Gastroesophageal sphincter (tissue), 4 donors: ENCODE data around the gene PSTPIP1. TPM values are rescaled to one million over a fixed set of nuclear protein-coding genes. Genes with fewer than 3 reads are reported as not detected.
A peak's percentile ranks its signal among the peaks of the same experiment; 100 is the strongest.

ENCODE experiments used
- ATAC-seq: fragments of 150-250 bp; one replicate; pipeline ENCODE4 v1.9.1; 2016; ENCODE audit warnings: mild to moderate bottlenecking, moderate library complexity
- H3K27ac ChIP-seq, 4 donors: fragments of 200-600 bp; sonication (generic) in 3 of 4; 1 replicate in 3 of 4; 2 replicates in 1 of 4; pipeline ENCODE4 v1.5.1; 2016 to 2019
- H3K27me3 ChIP-seq: fragments of 200-600 bp; sonication (generic); one replicate; pipeline ENCODE4 v1.5.1; 2019
- H3K36me3 ChIP-seq, 2 donors: fragments of 200-600 bp; sonication (generic); one replicate each; pipeline ENCODE4 v1.5.1; 2019; ENCODE audit warnings: control low read depth in 1 of 2
- H3K4me1 ChIP-seq, 3 donors: fragments of 200-600 bp; sonication (generic); 1 replicate in 2 of 3; 2 replicates in 1 of 3; pipeline ENCODE4 v1.5.1; 2016 to 2019; ENCODE audit warnings: control low read depth in 2 of 3
- H3K4me3 ChIP-seq, 2 donors: fragments of 200-600 bp; sonication (generic); one replicate each; pipeline ENCODE4 v1.5.1; 2019; ENCODE audit warnings: mild to moderate bottlenecking in 1 of 2, moderate library complexity in 1 of 2
- H3K9me3 ChIP-seq, 3 donors: fragments of 200-600 bp; sonication (generic); one replicate each; pipeline ENCODE4 v1.5.1; 2017 to 2019; ENCODE audit warnings: control low read depth in 2 of 3
- CTCF ChIP-seq, 4 experiments: fragments of 200-600 bp in 2 of 4; fragments of 450-650 bp in 2 of 4; sonication (generic) in 1 of 4; IDR thresholded peaks; one replicate each; pipeline ENCODE4 v1.5.1; 2017 to 2019; ENCODE audit warnings: antibody characterized with exemption in 4 of 4, mild to moderate bottlenecking in 2 of 4, moderate library complexity in 2 of 4
- EP300 ChIP-seq: sonication (generic); formaldehyde crosslinking; IDR thresholded peaks from one replicate; pipeline ENCODE4 v1.6.1; 2017; ENCODE audit warnings: antibody characterized with exemption, mild to moderate bottlenecking
- POLR2A ChIP-seq, 2 donors: fragments of 450-650 bp; IDR thresholded peaks; one replicate each; pipeline ENCODE4 v1.6.1; 2017; ENCODE audit warnings: antibody characterized with exemption in 2 of 2, mild to moderate bottlenecking in 2 of 2, moderate library complexity in 1 of 2
- POLR2AphosphoS5 ChIP-seq: sonication (generic); formaldehyde crosslinking; IDR thresholded peaks from one replicate; pipeline ENCODE4 v1.6.1; 2017; ENCODE audit warnings: antibody characterized with exemption
- WGBS, 2 donors: methylation state at CpG; one replicate each; pipeline ENCODE4 v1.1.5; 2018; ENCODE audit warnings: low coverage in 1 of 2; 5-methylcytosine and 5-hydroxymethylcytosine counted together
- total RNA-seq, 4 donors: library from RNA; depleted of rRNA; stranded (reverse); fragments of >200 nt; gene quantifications; one replicate each; pipeline ENCODE4 v1.1.0, GENCODE V29; 2016

Gene PSTPIP1
- total RNA-seq, 4 donors from 2014 or later, result 7.1 to 18.2 (median 9.0) TPM

GRCh38 chr15:77068633-77069032, 73.7 kb downstream of the PSTPIP1 start:
- Histone ChIP-seq H3K27ac (no peak overlapping the region), H3K36me3 (no peaks in the 10 kb centered on the region), H3K4me1 (peaks cover 3 to 60% (median 5%) of the 10 kb centered on the region in 3 donors), H3K27me3 (no peaks in the 10 kb centered on the region), H3K4me3 (no peak overlapping the region), H3K9me3 (no peaks in the 10 kb centered on the region)
- ATAC-seq, result no peak
- TF ChIP-seq POLR2A (IDR thresholded peaks at IDR 0.05), result no peak
- TF ChIP-seq POLR2AphosphoS5, result no peak
- TF ChIP-seq EP300, result no peak
- no peak for TF ChIP-seq CTCF (IDR thresholded peaks at IDR 0.05)
- 76 to 81% methylated on average over 7 of the region's 7 CpGs for WGBS, 2 donors

DNA sequence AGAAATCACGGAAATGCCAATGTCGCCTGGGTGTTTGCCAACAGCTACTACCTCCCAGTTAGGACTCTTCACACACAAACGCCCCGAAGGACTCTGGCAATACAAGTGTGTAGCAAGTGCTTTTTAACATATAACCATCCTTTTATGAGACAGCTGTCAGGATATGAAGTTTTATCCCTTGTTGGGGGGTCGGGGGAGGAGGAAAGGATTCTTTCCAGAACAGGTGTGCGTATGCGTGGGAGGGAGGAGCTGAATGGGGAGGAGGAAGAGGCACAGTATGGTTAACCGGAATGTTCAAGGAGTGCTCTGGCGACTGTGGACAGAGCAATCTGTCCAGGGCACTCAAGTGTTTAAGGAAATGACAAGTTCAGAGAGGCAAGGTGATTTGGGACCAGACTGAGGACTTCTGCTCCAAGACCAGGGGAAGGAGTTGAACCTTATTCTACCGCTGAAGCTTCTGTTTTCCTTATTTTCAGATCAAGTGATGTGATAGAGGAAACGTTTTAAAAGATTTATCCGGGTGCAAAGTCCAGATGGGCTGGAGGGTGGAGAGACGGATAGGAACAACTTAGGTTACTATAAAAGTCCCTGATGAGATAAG, 74.7 kb downstream of the PSTPIP1 start:
- no peaks in the 10 kb centered on the region for H3K27me3 ChIP-seq
- ATAC-seq, result no peak
- peak overlapping the region; percentile 72 to 82 for H3K4me3 ChIP-seq
- WGBS, 2 donors, result 12 to 14% methylated on average over 11 to 13 of the region's 13 CpGs
- peak overlapping the region; percentile 64 to 94 (median 92) for H3K27ac ChIP-seq
- no peaks in the 10 kb centered on the region for H3K36me3 ChIP-seq
- H3K9me3 ChIP-seq, result no peaks in the 10 kb centered on the region
- TF ChIP-seq EP300 (no peak), POLR2AphosphoS5 (no peak), CTCF (IDR thresholded peaks at IDR 0.05) (no peak), POLR2A (IDR thresholded peaks at IDR 0.05) (no peak)
- H3K4me1 ChIP-seq, result peaks cover 3 to 50% (median 5%) of the 10 kb centered on the region in 3 donors

DNA sequence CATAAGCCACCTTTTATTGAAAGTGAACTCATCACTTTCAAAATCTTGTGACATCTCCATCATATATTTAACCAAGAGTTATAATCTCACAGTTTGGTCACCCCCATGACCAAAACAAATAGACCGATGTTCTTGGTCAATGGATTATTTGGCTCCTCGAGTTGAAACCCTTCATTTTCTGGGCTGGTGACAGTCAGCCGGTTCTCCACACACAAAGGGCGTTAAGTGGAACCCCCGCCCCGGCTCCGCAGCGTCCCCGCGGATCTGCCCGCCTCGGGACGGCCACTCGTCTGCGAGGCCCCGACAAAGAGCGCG, 75.2 kb downstream of the PSTPIP1 start:
- no peak for ATAC-seq
- TF ChIP-seq EP300 (no peak), CTCF (IDR thresholded peaks at IDR 0.05) (no peak), POLR2AphosphoS5 (no peak), POLR2A (IDR thresholded peaks at IDR 0.05) (no peak)
- Histone ChIP-seq H3K4me3 (peak overlapping the region; percentile 72 to 82), H3K36me3 (no peaks in the 10 kb centered on the region), H3K27me3 (no peaks in the 10 kb centered on the region), H3K4me1 (peaks cover 3 to 46% (median 5%) of the 10 kb centered on the region in 3 donors), H3K9me3 (no peaks in the 10 kb centered on the region), H3K27ac (peak overlapping the region; percentile 64 to 94 (median 92))
- WGBS, 2 donors, result 0% methylated on average over 2 of the region's 18 CpGs; no CpG with 5 or more reads in 1 of the 2 donors

- H3K4me3 ChIP-seq, result peak within 1 kb of the TSS; percentile 72 to 82
- no CpG with 5 or more reads among the region's 97 CpGs for WGBS, 2 donors
- ATAC-seq, result peak; percentile 97
- H3K27me3 ChIP-seq, result no peaks in the 10 kb centered on the region
- peak within 1 kb of the TSS; percentile 74 to 94 (median 92) for H3K27ac ChIP-seq
- H3K36me3 ChIP-seq, result no peaks in the 10 kb centered on the region
- peaks cover 3 to 42% (median 5%) of the 10 kb centered on the region in 3 donors for H3K4me1 ChIP-seq
- TF ChIP-seq EP300 (no peak), POLR2A (IDR thresholded peaks at IDR 0.05) (peak; percentile 80 to 86), POLR2AphosphoS5 (peak; percentile 73), CTCF (IDR thresholded peaks at IDR 0.05) (peak in 1 of 4 experiments; percentile 6)
- no peaks in the 10 kb centered on the region for H3K9me3 ChIP-seq
Observed at GRCh38 chr15:77070495-77071304, 75.8 kb downstream of the PSTPIP1 start, which contains the start of gene TSPAN3. Gene TSPAN3 (minus strand): TSS chr15:77071109. CDS start chr15:77070954, 155 bp downstream.
